Left ventricle myocardium inferior (tissue), 1 donor: ENCODE results near the gene CLSTN2. TPM values are rescaled to one million over a fixed set of nuclear protein-coding genes. Genes with fewer than 3 reads are reported as not detected.

Experiments used
- DNase-seq: peaks from one replicate; pipeline ENCODE4 v3.0.0-alpha.2; 2020
- H3K27ac ChIP-seq: fragments of 200-600 bp; replicated peaks from 2 replicates; pipeline ENCODE4 v1.8.0; 2021
- H3K27me3 ChIP-seq: fragments of 200-600 bp; 2 replicates; pipeline ENCODE4 v1.8.0; 2021; ENCODE audit warnings: low read depth
- H3K36me3 ChIP-seq: fragments of 200-600 bp; 2 replicates; pipeline ENCODE4 v1.8.0; 2021
- H3K4me1 ChIP-seq: fragments of 200-600 bp; 2 replicates; pipeline ENCODE4 v1.8.0; 2021
- H3K4me3 ChIP-seq: fragments of 200-600 bp; 2 replicates; pipeline ENCODE4 v1.8.0; 2021; ENCODE audit warnings: mild to moderate bottlenecking, moderate library complexity
- H3K9me3 ChIP-seq: fragments of 200-600 bp; replicated peaks from 2 replicates; pipeline ENCODE4 v1.8.0; 2021
- intact Hi-C: fragments of 100-400 bp; cut with micrococcal nuclease; formaldehyde crosslinking; loops from one replicate; pipeline ENCODE4 v1.11.0; 2022
- total RNA-seq: library from RNA; stranded (reverse); fragmentation: NEBNext Ultra II Directional; extraction: Animal tissue kit (Norgen Biotek cat#: 25700); gene quantifications from one replicate; pipeline ENCODE4 v1.2.1, GENCODE V29; 2021
- TF ChIP-seq, protein P1 (sequence below): fragments of 200-600 bp; IDR thresholded peaks from 2 replicates; pipeline ENCODE4 v1.8.0; 2021; ENCODE audit warnings: antibody characterized with exemption, mild to moderate bottlenecking, borderline replicate concordance
- donor health status: DM: no; HTN: yes; CAD: no; lungs with severe emphysema.

The CLSTN2 gene
- total RNA-seq, 1 donor from 2014 or later = 7.0 TPM

DNA sequence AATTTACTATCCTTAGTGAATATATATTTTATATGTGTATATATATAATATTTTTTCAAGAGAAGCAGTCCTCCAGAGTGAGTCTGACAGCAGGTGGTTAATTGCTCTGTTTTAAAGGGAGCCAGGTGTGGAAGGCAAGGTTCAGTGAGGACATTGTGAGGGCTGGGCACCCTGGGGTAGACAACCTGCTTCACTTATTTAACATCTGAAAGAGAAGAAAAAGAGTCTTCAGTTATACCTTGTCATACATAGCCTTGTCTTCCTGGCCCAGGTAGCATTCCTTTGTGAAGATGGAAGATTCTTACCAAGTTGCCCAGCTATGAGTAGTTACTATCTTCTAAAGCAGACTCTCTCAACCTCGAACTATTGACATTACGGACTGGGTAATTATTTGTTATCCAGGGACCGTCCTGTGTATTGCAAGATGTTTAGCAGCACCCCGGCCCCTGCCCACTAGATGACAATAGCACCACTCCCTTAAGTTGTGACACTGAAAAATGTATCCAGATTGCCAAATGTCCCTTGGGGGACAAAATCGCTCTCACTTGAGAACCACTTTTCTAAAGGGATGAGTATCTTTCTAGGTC is 406.9 kb downstream of the CLSTN2 start:
- no peak for DNase-seq
- peaks cover 8% of the 10 kb centered on the region for H3K9me3 ChIP-seq
- intact Hi-C loops = no loop called here
- no peak overlapping the region for H3K4me3 ChIP-seq
- TF ChIP-seq, protein P1, sequence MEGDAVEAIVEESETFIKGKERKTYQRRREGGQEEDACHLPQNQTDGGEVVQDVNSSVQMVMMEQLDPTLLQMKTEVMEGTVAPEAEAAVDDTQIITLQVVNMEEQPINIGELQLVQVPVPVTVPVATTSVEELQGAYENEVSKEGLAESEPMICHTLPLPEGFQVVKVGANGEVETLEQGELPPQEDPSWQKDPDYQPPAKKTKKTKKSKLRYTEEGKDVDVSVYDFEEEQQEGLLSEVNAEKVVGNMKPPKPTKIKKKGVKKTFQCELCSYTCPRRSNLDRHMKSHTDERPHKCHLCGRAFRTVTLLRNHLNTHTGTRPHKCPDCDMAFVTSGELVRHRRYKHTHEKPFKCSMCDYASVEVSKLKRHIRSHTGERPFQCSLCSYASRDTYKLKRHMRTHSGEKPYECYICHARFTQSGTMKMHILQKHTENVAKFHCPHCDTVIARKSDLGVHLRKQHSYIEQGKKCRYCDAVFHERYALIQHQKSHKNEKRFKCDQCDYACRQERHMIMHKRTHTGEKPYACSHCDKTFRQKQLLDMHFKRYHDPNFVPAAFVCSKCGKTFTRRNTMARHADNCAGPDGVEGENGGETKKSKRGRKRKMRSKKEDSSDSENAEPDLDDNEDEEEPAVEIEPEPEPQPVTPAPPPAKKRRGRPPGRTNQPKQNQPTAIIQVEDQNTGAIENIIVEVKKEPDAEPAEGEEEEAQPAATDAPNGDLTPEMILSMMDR = no peak
- no peaks in the 10 kb centered on the region for H3K36me3 ChIP-seq
- H3K4me1 ChIP-seq = no peaks in the 10 kb centered on the region
- H3K27me3 ChIP-seq = no peaks in the 10 kb centered on the region
- no peak overlapping the region for H3K27ac ChIP-seq

DNA sequence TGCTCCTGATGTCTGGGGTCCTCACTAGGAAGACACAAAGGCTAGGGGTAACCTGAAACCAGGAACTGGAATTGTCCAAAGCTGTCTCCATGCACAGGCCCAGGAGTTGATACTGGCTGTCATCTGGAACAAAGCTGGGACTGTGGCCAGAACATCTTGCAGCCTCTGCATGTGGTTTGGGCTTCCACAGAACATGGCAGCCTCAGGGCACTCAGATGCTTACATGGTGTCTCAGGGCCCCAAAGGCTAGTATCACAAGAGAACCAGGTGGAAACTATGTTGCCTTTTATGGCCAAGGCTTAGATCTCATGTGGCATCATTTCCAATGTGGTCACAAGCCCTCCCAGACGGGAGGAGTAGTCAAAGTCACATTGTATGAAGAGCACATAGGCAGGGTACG is 407.7 kb downstream of the CLSTN2 start:
- H3K9me3 ChIP-seq = peaks cover 8% of the 10 kb centered on the region
- TF ChIP-seq, protein P1 = no peak
- no peak for DNase-seq
- intact Hi-C loops = no loop called here
- H3K27me3 ChIP-seq = no peaks in the 10 kb centered on the region
- H3K27ac ChIP-seq = no peak overlapping the region
- no peak overlapping the region for H3K4me3 ChIP-seq
- no peaks in the 10 kb centered on the region for H3K4me1 ChIP-seq
- H3K36me3 ChIP-seq = no peaks in the 10 kb centered on the region

DNA sequence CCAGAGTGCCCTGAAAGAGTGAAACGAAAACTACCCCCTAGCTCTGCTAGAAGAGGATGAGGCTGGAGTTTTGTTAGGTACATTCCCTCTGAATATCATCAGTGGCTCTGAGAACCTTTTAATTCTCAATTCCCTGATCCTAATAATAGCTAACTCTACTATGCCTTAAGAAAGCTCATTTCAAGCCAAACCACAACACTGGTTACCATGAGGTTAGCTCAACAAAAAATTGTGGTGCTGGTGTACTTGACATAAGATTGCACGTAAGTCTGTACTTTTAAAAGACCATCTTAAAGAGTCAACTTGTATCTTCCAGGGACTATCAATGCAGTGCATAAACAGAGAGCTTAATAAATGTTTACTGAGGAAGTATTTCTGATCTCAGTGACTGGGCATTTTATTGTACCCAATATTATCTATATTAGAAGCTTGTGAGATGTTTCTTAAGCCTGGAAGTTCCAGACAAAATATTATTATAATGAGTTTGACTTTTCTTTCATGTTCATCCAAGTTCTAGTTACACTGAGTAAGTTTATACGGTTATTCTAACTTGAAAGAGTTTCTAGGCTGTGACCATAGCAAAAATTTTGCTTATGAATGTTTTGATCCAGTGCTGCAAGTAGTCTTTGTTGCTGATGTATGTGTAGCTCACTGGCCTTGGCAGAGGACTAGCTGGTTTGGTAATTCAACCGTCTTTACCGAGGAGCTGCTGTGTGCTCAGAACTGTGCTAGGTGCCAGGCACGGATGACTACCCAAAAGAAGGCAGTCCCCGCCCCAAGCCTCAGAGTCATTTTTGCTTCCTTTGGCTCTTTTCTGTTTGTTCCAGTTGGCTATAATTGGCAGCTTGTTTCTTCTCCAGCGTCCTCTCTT is 408.5 kb downstream of the CLSTN2 start:
- Histone ChIP-seq H3K27ac (no peak overlapping the region), H3K4me3 (no peak overlapping the region), H3K9me3 (peaks cover 8% of the 10 kb centered on the region), H3K4me1 (no peaks in the 10 kb centered on the region), H3K36me3 (no peaks in the 10 kb centered on the region), H3K27me3 (no peaks in the 10 kb centered on the region)
- DNase-seq = no peak
- TF ChIP-seq, protein P1 = no peak
- intact Hi-C loops = no loop called here

DNA sequence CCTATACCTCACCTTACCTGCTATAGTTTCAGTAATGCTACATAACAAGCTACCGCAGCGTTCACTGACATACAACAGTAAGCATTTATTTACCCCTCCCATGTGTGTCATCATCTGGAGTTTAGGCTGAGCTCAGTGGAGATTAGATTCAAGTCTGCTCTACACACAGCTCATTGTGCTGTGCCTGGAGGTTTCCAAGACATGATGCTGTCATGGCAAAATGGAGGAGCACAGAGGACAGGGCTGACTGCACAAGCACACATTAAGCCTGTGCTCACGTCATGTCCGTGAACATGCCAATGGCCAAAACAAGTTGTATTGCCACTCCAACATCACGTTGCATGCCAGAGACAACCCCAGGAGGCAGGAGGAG is 409.1 kb downstream of the CLSTN2 start:
- Histone ChIP-seq H3K27me3 (no peaks in the 10 kb centered on the region), H3K9me3 (peaks cover 8% of the 10 kb centered on the region), H3K27ac (no peak overlapping the region), H3K4me1 (no peaks in the 10 kb centered on the region), H3K4me3 (no peak overlapping the region), H3K36me3 (no peaks in the 10 kb centered on the region)
- TF ChIP-seq, protein P1 = no peak
- DNase-seq = no peak
- intact Hi-C loops = no loop called here

DNA sequence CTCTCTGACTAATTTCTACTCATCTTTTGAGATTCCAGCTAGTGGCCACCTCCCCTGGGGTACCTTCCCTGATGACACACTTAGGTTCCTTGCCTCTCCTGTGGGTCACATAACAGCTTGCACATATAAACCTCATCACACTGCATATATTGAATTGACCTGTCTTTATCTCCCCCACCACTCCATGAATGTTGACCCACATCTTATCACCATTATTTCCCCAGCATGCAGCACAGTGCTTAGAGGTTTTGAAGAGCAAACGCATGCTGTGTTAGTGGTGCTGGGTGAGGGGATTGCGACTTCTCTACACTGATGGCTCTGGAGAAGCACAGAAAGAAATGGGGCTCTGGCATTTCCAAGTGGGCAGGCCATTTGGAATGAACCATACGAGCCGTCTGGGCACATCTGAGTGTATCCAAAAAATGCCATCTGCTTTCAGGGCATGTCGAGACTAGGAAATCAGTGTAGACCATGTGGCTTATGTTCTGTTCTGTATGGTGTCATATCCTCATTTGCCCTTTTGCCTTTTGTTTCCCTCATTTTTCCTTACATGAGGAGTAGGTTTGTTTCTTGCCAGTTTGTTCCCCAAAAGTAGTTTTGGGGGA is 409.7 kb downstream of the CLSTN2 start:
- no peaks in the 10 kb centered on the region for H3K36me3 ChIP-seq
- intact Hi-C loops = no loop called here
- no peak overlapping the region for H3K27ac ChIP-seq
- H3K27me3 ChIP-seq = no peaks in the 10 kb centered on the region
- H3K9me3 ChIP-seq = peaks cover 8% of the 10 kb centered on the region
- H3K4me1 ChIP-seq = no peaks in the 10 kb centered on the region
- TF ChIP-seq, protein P1 = no peak
- H3K4me3 ChIP-seq = no peak overlapping the region
- no peak for DNase-seq
